B cell (primary cell): ENCODE data around the gene NUP210. TPM values are rescaled to one million over a fixed set of nuclear protein-coding genes. Genes with fewer than 3 reads are reported as not detected.

ENCODE experiments used
- ATAC-seq: fragments of 200-7000 bp; cut with Tn5 transposase; one replicate; pipeline ENCODE4 v1.10.0; 2021; ENCODE audit warnings: low read depth, mild to moderate bottlenecking, moderate number of reproducible peaks, moderate library complexity
- CTCF ChIA-PET: fragments of 350-600 bp; sonication (Branson Sonifier 250); formaldehyde crosslinking; loops from one replicate; lab custom pipeline; 2021; ENCODE audit warnings: antibody characterized with exemption, inconsistent platforms; lab: Charles Lee
- POLR2A ChIA-PET: fragments of 350-600 bp; sonication (Branson Sonifier 250); formaldehyde crosslinking; loops from one replicate; lab custom pipeline; 2021; ENCODE audit warnings: antibody characterized with exemption; lab: Charles Lee
- DNase-seq: peaks from one replicate; pipeline ENCODE4 v3.0.0; 2013
- H2AFZ ChIP-seq: 2 replicates; pipeline ENCODE4 v1.6.1; 2012; ENCODE audit warnings: mild to moderate bottlenecking, low read depth, low read length; ENCODE audit not compliant: insufficient read depth, poor library complexity, severe bottlenecking
- H3K27ac ChIP-seq, 2 donors: 1 replicate in 1 of 2; 2 replicates in 1 of 2; pipeline ENCODE4 v1.5.1; 2012 to 2013; ENCODE audit warnings: low read length in 2 of 2, mild to moderate bottlenecking in 2 of 2, moderate library complexity in 1 of 2
- H3K27me3 ChIP-seq, 4 experiments: fragments of 200-600 bp in 1 of 4; sonication (generic) in 1 of 4; replicated peaks in 1 of 4; 1 replicate in 2 of 4; 2 replicates in 2 of 4; pipeline versions ENCODE4 v1.6.1 to v1.7.0; 2013 to 2016; ENCODE audit warnings: low read length in 3 of 4, mild to moderate bottlenecking in 2 of 4, mixed read lengths in 1 of 4, moderate library complexity in 1 of 4; ENCODE audit not compliant: insufficient read depth in 4 of 4, control insufficient read depth in 3 of 4; ENCODE audit errors: control extremely low read depth in 1 of 4
- H3K36me3 ChIP-seq, 2 experiments: replicated peaks in 1 of 2; 1 replicate in 1 of 2; 2 replicates in 1 of 2; pipeline versions ENCODE4 v1.6.1 to v1.7.1; 2013; ENCODE audit warnings: low read length in 1 of 2; ENCODE audit not compliant: insufficient read depth in 2 of 2, control insufficient read depth in 1 of 2; ENCODE audit errors: control extremely low read depth in 1 of 2, extremely low read depth in 1 of 2
- H3K4me1 ChIP-seq, 2 donors: fragments of 200-600 bp in 1 of 2; sonication (generic) in 1 of 2; 1 replicate in 1 of 2; 2 replicates in 1 of 2; pipeline versions ENCODE4 v1.5.1 to v1.6.1; 2013 to 2017; ENCODE audit warnings: low read length in 2 of 2; ENCODE audit not compliant: control insufficient read depth in 2 of 2, insufficient read depth in 2 of 2
- H3K4me2 ChIP-seq: replicated peaks from 2 replicates; pipeline ENCODE3; 2012; ENCODE audit warnings: mild to moderate bottlenecking, low read depth, low read length; ENCODE audit not compliant: poor library complexity, severe bottlenecking
- H3K4me3 ChIP-seq, 5 experiments: fragments of 200-600 bp in 1 of 5; sonication (generic) in 1 of 5; 1 replicate in 3 of 5; 2 replicates in 2 of 5; pipeline versions ENCODE4 v1.5.1 to v1.7.0; 2011 to 2016; ENCODE audit warnings: low read length in 4 of 5, mild to moderate bottlenecking in 4 of 5, low read depth in 2 of 5, control low read depth in 1 of 5, moderate library complexity in 1 of 5; ENCODE audit not compliant: insufficient read depth in 1 of 5; ENCODE audit errors: control extremely low read depth in 1 of 5, extremely low read depth in 1 of 5
- H3K79me2 ChIP-seq: fragments of 200-600 bp; sonication (generic); one replicate; pipeline ENCODE4 v1.6.0; 2016; ENCODE audit warnings: low read length; ENCODE audit not compliant: control insufficient read depth, insufficient read depth
- H3K9ac ChIP-seq: fragments of 200-600 bp; sonication (generic); 2 replicates; pipeline ENCODE4 v1.6.1; 2017; ENCODE audit warnings: mild to moderate bottlenecking, low read length, moderate library complexity
- H3K9me3 ChIP-seq, 3 donors: one replicate each; pipeline versions ENCODE4 v1.6.1 to v1.7.1; 2013; ENCODE audit warnings: low read length in 2 of 3; ENCODE audit not compliant: control insufficient read depth in 2 of 3, insufficient read depth in 1 of 3; ENCODE audit errors: control extremely low read depth in 1 of 3
- H4K20me1 ChIP-seq: 2 replicates; pipeline ENCODE4 v1.6.0; 2012; ENCODE audit warnings: mild to moderate bottlenecking, low read length; ENCODE audit not compliant: insufficient read depth, control insufficient read depth, poor library complexity, severe bottlenecking
- H3K27ac Mint-ChIP-seq: one replicate; pipeline ENCODE4 v1.8.0; 2021; ENCODE audit warnings: mixed read lengths
- H3K27me3 Mint-ChIP-seq: one replicate; pipeline ENCODE4 v1.8.0; 2021; ENCODE audit warnings: mixed read lengths
- H3K4me1 Mint-ChIP-seq: one replicate; pipeline ENCODE4 v1.8.0; 2021; ENCODE audit warnings: mixed read lengths
- H3K4me3 Mint-ChIP-seq: one replicate; pipeline ENCODE4 v1.8.0; 2021; ENCODE audit warnings: mixed read lengths
- H3K9me3 Mint-ChIP-seq: one replicate; pipeline ENCODE4 v1.8.0; 2022; ENCODE audit warnings: mixed read lengths; ENCODE audit not compliant: insufficient read depth
- CTCF ChIP-seq: fragments of 200-600 bp; IDR thresholded peaks from one replicate; pipeline ENCODE4 v1.8.0; 2022; ENCODE audit warnings: antibody characterized with exemption, mild to moderate bottlenecking
- EZH2 ChIP-seq: IDR thresholded peaks from 2 replicates; pipeline ENCODE4 v1.6.1; 2012; ENCODE audit warnings: borderline replicate concordance, low read depth, mild to moderate bottlenecking, moderate library complexity, low read length; ENCODE audit not compliant: insufficient read depth, poor library complexity, severe bottlenecking
- WGBS: methylation state at CpG from one replicate; pipeline ENCODE4 v1.1.5; 2013; ENCODE audit warnings: missing lambda C conversion rate; ENCODE audit not compliant: insufficient coverage; 5-methylcytosine and 5-hydroxymethylcytosine counted together
- intact Hi-C: fragments of 100-400 bp; cut with micrococcal nuclease; formaldehyde crosslinking; loops from one replicate; pipeline ENCODE4 v1.10.0; 2022
- polyA plus RNA-seq: library from polyadenylated mRNA; depleted of rRNA; stranded (reverse); fragments of >200 nt; gene quantifications from 2 replicates; pipeline ENCODE4 v1.2.3, GENCODE V29; 2012
- total RNA-seq, 2 donors: library from RNA; stranded (reverse); fragments of 120-200 nt in 1 of 2; gene quantifications; 1 replicate in 1 of 2; 2 replicates in 1 of 2; pipeline versions ENCODE4 v1.2.3 to v1.2.4, GENCODE V29; 2013 to 2022

NUP210 gene
- total and polyA plus RNA-seq, 2 donors (not counting 1 experiment from before 2014, with no cell fraction given) = 114 to 159 TPM

- H3K9me3 Mint-ChIP-seq = no peaks in the 10 kb centered on the region
Measured at GRCh38 chr3:13393427-13394360, 26.4 kb downstream of the NUP210 start.

More at GRCh38 chr3:13393427-13394360, 26.4 kb downstream of the NUP210 start:
- no peak for DNase-seq
- Histone ChIP-seq H3K4me2 (no peak overlapping the region), H3K36me3 (peaks cover 0 to 92% of the 10 kb centered on the region in 2 experiments), H3K27me3 (no peaks in the 10 kb centered on the region), H3K9ac (no peak overlapping the region), H2AFZ (no peak overlapping the region), H3K9me3 (no peaks in the 10 kb centered on the region), H4K20me1 (peaks cover 92% of the 10 kb centered on the region), H3K4me3 (no peak overlapping the region), H3K4me1 (no peaks in the 10 kb centered on the region), H3K27ac (no peak overlapping the region), H3K79me2 (peaks cover 66% of the 10 kb centered on the region)
- Mint-ChIP-seq H3K27ac (no peak overlapping the region), H3K4me1 (no peaks in the 10 kb centered on the region), H3K4me3 (no peak overlapping the region), H3K27me3 (no peaks in the 10 kb centered on the region)
- ChIA-PET CTCF (interaction anchor here (0.6 to 8.2 kb wide), 4 partner anchors 24 to 60 kb away, joined by 3 to 109 read pairs (median 14); no protein-coding TSS in a partner anchor), POLR2A (interaction anchor here (3.8 kb wide), 1 partner anchor 59 kb away, joined by 13 read pairs; no protein-coding TSS in a partner anchor)
- intact Hi-C loops = no loop called here
- ATAC-seq = no peak
- 87% methylated on average over 9 of the region's 11 CpGs for WGBS
- no peak for TF ChIP-seq CTCF
- TF ChIP-seq EZH2 = no peak
